HCEC 1CT (cell line): ENCODE measurements around the gene CANX.
"Not testable (repeated sequence)": the region's sequence is repeated elsewhere in the genome, so short reads cannot be mapped to it uniquely, and the experiment has no call there.

Experiments
- DNase-seq: peaks from one replicate; pipeline ENCODE4 v3.0.0-alpha.2; 2017

CANX gene

GRCh38 chr5:179699616-179700237 lies 960 bp downstream of the CANX start:
- DNase-seq: peak; percentile 10

DNA sequence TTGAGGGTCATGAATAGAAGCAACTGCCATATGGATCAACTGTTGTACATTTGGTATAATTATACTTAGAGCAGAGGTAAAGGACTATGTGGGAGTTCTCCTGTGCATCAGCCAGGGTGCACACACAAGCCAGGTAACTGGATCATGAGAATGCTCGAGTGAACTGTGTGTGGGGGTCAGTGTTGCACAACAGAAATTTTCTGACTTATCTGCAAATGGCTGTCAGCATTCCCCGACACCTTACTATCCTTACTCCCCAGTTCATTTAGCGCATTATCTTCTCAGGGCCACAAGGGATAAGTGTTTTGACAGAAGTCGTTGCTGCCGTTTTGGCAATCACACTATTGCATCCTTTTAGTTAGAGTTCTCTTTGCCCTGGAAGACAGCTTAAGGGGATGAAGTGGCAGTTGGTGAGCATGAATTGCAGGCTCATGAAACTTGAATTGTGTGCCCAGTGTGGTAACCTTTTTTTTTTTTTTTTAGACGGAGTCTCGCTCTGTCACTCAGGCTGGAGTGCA lies 1.7 kb downstream of the CANX start:
- DNase-seq: no peak

DNA sequence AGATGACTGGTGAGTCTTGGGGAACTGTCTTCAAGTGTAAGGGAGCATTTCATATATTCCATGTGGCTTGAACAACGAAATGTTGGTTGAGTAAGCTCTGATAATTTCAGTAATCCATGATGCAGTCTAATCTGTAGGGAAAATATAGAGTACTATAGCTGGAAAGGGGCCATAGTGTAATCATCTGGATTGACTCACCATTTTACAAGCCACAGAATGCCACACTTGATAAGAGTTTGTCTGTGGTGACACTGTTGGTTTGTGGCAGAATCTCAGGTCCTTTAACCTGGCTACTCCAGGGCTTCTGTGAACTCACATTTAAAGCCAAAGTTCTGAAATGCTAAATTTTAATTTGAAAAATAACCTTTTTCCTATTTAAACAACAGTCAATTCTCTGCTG lies 17.5 kb downstream of the CANX start:
- DNase-seq: no peak

GRCh38 chr5:179720222-179720621 lies 21.5 kb downstream of the CANX start:
- no peak for DNase-seq

- no peak for DNase-seq
Observed at GRCh38 chr5:179724163-179724562, 25.4 kb downstream of the CANX start.

- no peak for DNase-seq
Observed at GRCh38 chr5:179727106-179727505, 28.3 kb downstream of the CANX start.

GRCh38 chr5:179729303-179729702 lies 30.5 kb downstream of the CANX start:
- DNase-seq: no peak

DNA sequence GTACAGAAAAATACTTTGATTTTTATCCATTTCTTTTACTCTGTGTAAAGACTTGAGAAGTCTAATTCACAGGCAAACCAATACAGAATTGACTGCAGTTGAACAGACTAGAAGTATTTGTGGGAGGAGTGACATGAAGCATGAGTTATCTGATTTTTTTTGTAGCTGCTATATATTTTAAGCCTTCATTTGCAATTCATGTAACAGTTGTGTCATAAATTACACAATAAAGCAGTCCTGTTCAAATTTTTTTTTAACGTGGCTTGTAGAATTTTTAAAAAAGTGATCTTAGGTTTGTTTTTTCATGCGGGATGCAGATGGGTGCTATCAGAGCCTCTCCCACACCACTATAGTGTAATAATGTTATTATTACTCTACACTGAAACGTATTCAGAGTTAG lies 31.0 kb downstream of the CANX start:
- no peak for DNase-seq

DNA sequence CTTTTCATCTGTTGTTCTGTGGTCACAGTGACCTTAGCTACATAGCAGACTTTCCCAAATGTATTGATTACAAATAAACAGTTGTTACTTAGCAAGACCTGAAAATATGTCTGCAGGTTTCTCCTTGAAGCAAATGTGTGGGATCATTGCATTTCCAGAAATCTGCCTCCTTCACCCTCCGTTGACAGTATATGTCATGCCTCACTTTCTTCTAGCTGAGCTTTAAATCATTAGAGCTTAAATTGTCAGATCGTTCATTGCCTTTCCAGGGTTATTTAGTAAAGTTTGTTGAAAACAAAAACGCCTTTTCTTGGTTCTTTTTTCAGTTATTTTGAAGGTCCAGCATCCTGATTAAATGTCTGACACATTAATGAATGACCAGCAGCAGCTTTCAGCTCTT lies 31.6 kb downstream of the CANX start:
- no peak for DNase-seq

DNA sequence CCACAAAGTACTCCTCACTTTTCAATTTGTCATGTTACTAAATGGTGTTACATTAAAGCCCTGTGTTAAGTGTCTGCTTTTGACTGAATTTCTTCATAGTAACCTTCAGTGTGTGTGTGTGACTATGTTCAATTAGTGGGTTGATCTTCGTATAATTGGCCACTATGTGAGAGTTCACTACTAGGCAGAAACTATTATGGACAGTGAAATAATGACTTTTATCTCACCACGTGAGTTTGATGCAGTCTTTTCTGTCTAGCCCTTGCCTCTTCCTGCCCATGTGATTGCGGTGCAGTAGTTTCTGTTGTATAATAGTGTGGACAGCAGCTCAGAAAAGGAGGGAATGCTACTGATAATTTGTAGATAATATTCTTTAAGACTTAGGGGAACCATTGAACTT lies 32.1 kb downstream of the CANX start:
- DNase-seq: no peak

DNA sequence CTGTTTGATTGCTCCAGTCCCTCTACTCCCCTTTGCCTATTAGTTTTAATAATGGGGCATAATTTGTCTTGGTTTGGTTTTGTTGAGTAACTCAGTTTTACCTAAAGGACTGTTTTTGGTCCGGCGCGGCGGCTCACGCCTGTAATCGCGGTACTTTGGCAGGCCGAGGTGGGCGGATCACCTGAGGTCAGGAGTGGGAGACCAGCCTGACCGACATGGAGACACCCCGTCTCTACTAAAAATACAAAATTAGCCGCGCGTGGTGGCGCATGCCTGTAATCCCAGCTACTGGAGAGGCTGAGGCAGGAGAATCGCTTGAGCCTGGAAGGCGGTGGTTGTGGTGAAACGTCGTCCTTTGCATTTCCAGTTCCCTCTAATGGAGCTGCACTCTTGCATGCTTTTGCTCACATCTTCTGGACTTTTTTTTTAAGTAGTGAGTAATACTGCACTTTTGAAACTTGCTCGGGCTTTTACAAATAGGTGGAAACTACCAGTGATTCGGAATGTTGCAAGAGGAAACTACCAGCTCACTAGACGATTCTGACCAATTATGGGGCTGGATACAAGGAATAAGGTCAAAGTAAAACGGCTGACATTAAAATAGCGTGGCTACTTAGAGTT lies 33.1 kb downstream of the CANX start:
- peak; percentile 86 for DNase-seq

GRCh38 chr5:179732412-179732917 lies 33.7 kb downstream of the CANX start, which contains the start of gene MAML1:
Gene MAML1, plus strand, starts transcription at chr5:179732822. Its CDS starts 291 bp downstream, at chr5:179733113.
- peak; percentile 100 for DNase-seq

GRCh38 chr5:179732918-179733771 lies 34.4 kb downstream of the CANX start:
- peak; percentile 27 for DNase-seq

DNA sequence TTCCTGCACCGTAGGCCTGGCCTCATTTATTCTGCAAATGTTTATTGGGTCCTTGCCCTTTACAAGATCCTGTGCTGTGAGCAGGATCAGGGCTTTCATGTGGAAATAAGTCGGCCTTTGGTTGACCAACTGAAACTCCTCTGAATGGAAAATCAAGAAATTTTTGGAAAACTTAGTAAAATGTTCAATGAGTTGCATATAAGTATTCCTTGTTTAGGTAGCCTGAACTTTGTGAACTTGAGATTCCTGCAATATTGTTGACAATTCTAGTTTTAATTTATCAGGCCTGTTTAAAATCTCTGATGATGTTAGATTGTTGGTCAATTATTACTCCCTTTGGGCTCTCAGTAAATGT lies 35.0 kb downstream of the CANX start:
- DNase-seq: no peak

DNA sequence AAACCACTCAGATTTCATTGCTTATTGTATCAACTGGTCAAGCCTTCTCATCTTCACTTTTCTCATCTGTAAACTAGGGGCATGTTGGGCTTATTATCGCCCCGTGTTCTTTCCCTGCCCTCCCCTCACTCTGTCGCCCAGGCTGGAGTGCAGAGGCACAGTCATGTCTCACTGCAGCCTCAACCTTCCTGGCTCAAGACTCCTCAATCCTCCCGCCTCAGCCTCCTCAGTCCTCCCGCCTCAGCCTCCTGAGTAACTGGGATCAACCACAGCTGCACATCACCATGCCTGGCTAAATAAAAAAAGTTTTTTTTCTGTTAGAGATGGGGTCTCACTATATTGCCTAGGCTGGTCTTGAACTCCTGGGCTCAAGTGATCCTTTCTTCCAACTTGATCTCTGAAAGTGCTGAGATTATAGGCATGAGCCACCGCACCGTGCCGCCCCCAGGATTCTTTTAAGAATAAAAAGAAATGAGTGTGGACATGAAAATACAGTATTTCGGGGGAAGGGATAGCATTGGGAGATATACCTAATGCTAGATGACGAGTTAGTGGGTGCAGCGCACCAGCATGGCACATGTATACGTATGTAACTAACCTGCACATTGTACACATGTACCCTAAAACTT lies 35.9 kb downstream of the CANX start:
- no peak for DNase-seq

DNA sequence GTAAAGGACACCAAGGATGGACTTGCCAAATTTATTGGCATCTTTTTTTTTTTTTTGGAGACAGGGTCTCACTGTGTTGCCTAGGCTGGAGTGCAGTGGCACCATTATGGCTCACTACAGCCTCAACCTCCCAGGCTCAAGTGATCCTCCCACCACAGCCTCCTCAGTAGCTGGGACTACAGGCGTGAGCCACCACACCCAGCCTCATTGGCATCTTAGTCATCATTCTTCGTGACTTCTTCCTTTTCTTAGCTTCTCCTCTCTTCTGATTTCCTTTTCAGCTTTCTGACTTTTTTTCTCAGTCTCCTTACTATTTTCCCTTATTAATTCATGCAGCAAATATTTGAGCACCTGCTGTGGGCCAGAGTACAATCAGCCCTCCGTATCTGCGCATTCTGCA lies 40.0 kb downstream of the CANX start:
- no peak for DNase-seq

DNA sequence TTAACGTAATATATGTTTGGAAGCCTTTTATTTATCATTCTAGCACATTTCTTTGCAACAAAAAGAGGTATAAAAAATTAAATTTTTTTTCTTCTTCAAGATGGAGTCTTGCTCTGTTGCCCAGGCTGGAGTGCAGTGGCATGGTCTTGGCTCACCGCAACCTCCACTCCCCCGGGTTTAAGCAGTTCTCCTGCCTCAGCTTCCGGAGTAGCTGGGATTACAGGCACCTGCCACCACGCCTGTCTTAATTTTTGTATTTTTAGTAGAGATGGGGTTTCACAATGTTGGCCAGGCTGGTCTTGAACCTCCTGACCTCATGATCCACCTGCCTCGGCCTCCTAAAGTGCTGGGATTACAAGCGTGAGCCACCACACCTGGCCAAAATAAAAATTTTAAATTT lies 45.3 kb downstream of the CANX start:
- not testable (repeated sequence) for DNase-seq

- DNase-seq: no peak
Observed at GRCh38 chr5:179746872-179747271, 48.1 kb downstream of the CANX start.

GRCh38 chr5:179747811-179748210 lies 49.0 kb downstream of the CANX start:
- DNase-seq: no peak

GRCh38 chr5:179749857-179750508 lies 51.2 kb downstream of the CANX start:
- DNase-seq: no peak

DNA sequence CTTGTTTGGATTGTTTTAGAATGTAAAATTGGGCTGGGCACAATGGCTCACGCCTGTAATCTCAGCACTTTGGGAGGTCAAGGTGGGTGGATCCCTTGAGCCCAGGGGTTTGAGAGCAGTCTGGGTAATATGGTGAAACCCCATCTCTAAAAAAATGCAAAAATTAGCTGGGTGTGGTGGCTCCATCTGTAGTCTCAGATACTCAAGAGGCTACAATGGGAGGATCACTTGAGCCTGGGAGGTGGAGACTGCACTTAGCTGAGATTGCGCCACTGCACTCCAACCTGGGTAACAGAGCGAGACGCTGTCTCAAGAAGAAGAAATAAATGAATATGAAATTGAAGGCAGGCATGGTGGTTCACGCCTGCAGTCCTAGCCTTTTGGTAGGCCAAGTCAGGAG lies 55.2 kb downstream of the CANX start:
- no peak for DNase-seq

- no peak for DNase-seq
Observed at GRCh38 chr5:179755022-179755421, 56.3 kb downstream of the CANX start.

GRCh38 chr5:179758955-179759354 lies 60.2 kb downstream of the CANX start:
- no peak for DNase-seq
